ENCODE measurements around the gene FAM241B. TPM values are rescaled to one million over a fixed set of nuclear protein-coding genes. Genes with fewer than 3 reads are reported as not detected.

Gene FAM241B
- total and polyA plus RNA-seq, 10 of the 15 experiments (the other 5 are each of a cell fraction or from before 2014, with no cell fraction given): 0.09 to 0.99 (median 0.24) TPM

DNA sequence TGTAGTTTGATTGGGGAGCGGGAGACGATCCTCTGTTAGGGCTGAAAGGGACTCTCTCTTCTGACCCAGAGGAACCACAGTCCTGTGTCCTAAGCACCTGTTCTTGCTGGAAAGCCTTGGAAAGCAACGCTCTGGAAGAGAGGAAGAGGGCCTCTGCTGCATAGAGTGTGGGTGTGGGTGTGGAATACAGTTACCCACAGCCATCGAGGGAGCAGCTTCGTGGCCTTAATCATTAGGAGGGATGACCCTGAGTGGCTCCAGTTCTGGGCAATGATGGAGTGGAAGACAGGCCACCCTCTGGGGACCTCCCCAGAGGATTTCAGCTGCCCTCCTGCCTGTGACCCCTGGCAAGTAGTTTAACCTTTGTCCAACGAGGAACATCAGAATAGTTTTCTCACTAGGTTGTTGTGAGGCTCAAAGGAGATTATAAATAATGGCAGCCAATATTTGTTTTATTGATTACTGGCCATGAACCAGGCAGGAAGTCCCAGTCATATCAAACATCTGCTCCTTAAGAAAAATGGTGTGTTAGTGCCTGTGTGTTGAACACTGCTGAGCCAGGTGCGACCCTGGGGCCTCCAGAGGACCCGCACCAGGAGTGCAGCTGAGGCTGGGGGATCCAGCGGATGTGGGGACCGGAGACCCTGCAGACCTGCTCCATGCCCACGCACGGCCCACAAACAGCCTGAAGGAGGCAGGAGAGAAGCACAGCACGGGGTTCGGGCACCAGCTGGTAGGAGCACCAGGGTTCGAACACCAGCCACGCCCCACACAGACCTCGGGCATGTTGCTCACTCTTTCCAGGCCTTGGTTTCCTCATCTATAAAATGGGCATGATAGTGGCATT is 35.6 kb downstream of the FAM241B start:
- CTCF ChIA-PET: interaction anchor here (1.1 kb wide), 1 partner anchor 122 kb away, joined by 3 read pairs; no protein-coding TSS in a partner anchor
- Histone ChIP-seq H3K27me3 (replicated peaks in 1 of 2; ENCODE audit: control insufficient read depth in 2 of 2, insufficient read depth in 2 of 2, low read length in 1 of 2) (peaks cover 3% of the 10 kb centered on the region in 2 experiments), H3K79me2 (ENCODE audit: control insufficient read depth, insufficient read depth, low read length) (no peaks in the 10 kb centered on the region), H3K9ac (ENCODE audit: control insufficient read depth, insufficient read depth, low read length) (no peak overlapping the region), H2AFZ (ENCODE audit: control insufficient read depth, low read depth, low read length) (no peak overlapping the region), H3K27ac (ENCODE audit: control insufficient read depth, insufficient read depth) (no peak overlapping the region), H3K36me3 (ENCODE audit: control insufficient read depth in 2 of 2, insufficient read depth in 2 of 2, low read length in 1 of 2) (no peaks in the 10 kb centered on the region), H3K4me2 (ENCODE audit: control insufficient read depth, insufficient read depth) (no peak overlapping the region), H3K9me3 (replicated peaks; ENCODE audit: control insufficient read depth, insufficient read depth, low read length) (no peaks in the 10 kb centered on the region), H3K4me1 (ENCODE audit: control insufficient read depth, insufficient read depth, low read length) (no peaks in the 10 kb centered on the region), H3K4me3 (no peak overlapping the region), H4K20me1 (ENCODE audit: control insufficient read depth, insufficient read depth) (no peaks in the 10 kb centered on the region)
- FAIRE-seq (no peak), ATAC-seq (no peak), DNase-seq (ENCODE audit: low read depth, low spot score) (no peak)
- POLR2A ChIA-PET: no interaction called here
- RAD21 ChIA-PET (ENCODE audit: unreplicated experiment): no interaction called here
- intact Hi-C loops (cut with micrococcal nuclease; ENCODE audit: unreplicated experiment): no loop called here
- in situ Hi-C loops (cut with MboI): no loop called here
- BruUV-seq (replicated peaks): no TSS peak
- WGBS (ENCODE audit: insufficient coverage, insufficient replicate concordance, low lambda C conversion rate, missing lambda C conversion rate): 18% methylated on average over 17 of the region's 17 CpGs
- SMC1A ChIA-PET (ENCODE audit: uncharacterized antibody, unreplicated experiment): no interaction called here
- TF ChIP-seq, protein P1, sequence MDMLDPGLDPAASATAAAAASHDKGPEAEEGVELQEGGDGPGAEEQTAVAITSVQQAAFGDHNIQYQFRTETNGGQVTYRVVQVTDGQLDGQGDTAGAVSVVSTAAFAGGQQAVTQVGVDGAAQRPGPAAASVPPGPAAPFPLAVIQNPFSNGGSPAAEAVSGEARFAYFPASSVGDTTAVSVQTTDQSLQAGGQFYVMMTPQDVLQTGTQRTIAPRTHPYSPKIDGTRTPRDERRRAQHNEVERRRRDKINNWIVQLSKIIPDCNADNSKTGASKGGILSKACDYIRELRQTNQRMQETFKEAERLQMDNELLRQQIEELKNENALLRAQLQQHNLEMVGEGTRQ (IDR thresholded peaks at IDR 0.05; ENCODE audit: borderline replicate concordance, low read depth, low read length): no peak
- TF ChIP-seq SMAD1 (IDR thresholded peaks at IDR 0.05; ENCODE audit: low read depth, partially characterized antibody) (no peak), WRNIP1 (IDR thresholded peaks at IDR 0.05; ENCODE audit: borderline replicate concordance, low read depth, low read length) (no peak), FOXK2 (IDR thresholded peaks at IDR 0.05) (no peak), SREBF2 (IDR thresholded peaks at IDR 0.05; ENCODE audit: low read length) (no peak), HDGF (IDR thresholded peaks at IDR 0.05) (no peak), EGR1 (IDR thresholded peaks at IDR 0.05; ENCODE audit: borderline replicate concordance in 1 of 2, low read depth in 2 of 2, low read length in 2 of 2) (no peak), RAD51 (IDR thresholded peaks at IDR 0.05) (no peak)
- TF ChIP-seq, protein P2, sequence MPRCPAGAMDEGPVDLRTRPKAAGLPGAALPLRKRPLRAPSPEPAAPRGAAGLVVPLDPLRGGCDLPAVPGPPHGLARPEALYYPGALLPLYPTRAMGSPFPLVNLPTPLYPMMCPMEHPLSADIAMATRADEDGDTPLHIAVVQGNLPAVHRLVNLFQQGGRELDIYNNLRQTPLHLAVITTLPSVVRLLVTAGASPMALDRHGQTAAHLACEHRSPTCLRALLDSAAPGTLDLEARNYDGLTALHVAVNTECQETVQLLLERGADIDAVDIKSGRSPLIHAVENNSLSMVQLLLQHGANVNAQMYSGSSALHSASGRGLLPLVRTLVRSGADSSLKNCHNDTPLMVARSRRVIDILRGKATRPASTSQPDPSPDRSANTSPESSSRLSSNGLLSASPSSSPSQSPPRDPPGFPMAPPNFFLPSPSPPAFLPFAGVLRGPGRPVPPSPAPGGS (IDR thresholded peaks at IDR 0.05; ENCODE audit: borderline replicate concordance, insufficient read depth, low read depth, low read length, poor library complexity, severe bottlenecking): no peak
- TF ChIP-seq, protein P3, sequence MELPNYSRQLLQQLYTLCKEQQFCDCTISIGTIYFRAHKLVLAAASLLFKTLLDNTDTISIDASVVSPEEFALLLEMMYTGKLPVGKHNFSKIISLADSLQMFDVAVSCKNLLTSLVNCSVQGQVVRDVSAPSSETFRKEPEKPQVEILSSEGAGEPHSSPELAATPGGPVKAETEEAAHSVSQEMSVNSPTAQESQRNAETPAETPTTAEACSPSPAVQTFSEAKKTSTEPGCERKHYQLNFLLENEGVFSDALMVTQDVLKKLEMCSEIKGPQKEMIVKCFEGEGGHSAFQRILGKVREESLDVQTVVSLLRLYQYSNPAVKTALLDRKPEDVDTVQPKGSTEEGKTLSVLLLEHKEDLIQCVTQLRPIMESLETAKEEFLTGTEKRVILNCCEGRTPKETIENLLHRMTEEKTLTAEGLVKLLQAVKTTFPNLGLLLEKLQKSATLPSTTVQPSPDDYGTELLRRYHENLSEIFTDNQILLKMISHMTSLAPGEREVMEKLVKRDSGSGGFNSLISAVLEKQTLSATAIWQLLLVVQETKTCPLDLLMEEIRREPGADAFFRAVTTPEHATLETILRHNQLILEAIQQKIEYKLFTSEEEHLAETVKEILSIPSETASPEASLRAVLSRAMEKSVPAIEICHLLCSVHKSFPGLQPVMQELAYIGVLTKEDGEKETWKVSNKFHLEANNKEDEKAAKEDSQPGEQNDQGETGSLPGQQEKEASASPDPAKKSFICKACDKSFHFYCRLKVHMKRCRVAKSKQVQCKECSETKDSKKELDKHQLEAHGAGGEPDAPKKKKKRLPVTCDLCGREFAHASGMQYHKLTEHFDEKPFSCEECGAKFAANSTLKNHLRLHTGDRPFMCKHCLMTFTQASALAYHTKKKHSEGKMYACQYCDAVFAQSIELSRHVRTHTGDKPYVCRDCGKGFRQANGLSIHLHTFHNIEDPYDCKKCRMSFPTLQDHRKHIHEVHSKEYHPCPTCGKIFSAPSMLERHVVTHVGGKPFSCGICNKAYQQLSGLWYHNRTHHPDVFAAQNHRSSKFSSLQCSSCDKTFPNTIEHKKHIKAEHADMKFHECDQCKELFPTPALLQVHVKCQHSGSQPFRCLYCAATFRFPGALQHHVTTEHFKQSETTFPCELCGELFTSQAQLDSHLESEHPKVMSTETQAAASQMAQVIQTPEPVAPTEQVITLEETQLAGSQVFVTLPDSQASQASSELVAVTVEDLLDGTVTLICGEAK (IDR thresholded peaks at IDR 0.05; ENCODE audit: borderline replicate concordance): no peak
- TF ChIP-seq, protein P4, sequence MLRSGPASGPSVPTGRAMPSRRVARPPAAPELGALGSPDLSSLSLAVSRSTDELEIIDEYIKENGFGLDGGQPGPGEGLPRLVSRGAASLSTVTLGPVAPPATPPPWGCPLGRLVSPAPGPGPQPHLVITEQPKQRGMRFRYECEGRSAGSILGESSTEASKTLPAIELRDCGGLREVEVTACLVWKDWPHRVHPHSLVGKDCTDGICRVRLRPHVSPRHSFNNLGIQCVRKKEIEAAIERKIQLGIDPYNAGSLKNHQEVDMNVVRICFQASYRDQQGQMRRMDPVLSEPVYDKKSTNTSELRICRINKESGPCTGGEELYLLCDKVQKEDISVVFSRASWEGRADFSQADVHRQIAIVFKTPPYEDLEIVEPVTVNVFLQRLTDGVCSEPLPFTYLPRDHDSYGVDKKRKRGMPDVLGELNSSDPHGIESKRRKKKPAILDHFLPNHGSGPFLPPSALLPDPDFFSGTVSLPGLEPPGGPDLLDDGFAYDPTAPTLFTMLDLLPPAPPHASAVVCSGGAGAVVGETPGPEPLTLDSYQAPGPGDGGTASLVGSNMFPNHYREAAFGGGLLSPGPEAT (IDR thresholded peaks at IDR 0.05; ENCODE audit: low read depth): no peak
- TF ChIP-seq, protein P5, sequence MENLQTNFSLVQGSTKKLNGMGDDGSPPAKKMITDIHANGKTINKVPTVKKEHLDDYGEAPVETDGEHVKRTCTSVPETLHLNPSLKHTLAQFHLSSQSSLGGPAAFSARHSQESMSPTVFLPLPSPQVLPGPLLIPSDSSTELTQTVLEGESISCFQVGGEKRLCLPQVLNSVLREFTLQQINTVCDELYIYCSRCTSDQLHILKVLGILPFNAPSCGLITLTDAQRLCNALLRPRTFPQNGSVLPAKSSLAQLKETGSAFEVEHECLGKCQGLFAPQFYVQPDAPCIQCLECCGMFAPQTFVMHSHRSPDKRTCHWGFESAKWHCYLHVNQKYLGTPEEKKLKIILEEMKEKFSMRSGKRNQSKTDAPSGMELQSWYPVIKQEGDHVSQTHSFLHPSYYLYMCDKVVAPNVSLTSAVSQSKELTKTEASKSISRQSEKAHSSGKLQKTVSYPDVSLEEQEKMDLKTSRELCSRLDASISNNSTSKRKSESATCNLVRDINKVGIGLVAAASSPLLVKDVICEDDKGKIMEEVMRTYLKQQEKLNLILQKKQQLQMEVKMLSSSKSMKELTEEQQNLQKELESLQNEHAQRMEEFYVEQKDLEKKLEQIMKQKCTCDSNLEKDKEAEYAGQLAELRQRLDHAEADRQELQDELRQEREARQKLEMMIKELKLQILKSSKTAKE (IDR thresholded peaks at IDR 0.05; ENCODE audit: low read depth, poor library complexity, severe bottlenecking): no peak

Data from GM12878 (cell line).